ENCODE data around the gene RRP15. TPM values are rescaled to one million over a fixed set of nuclear protein-coding genes. Genes with fewer than 3 reads are reported as not detected.

RRP15 gene
- total RNA-seq, 1 donor from 2014 or later, result 20.8 TPM

- no peaks in the 10 kb centered on the region for H3K36me3 ChIP-seq
- no peaks in the 10 kb centered on the region for H3K27me3 ChIP-seq (ENCODE audit: low read depth)
- TF ChIP-seq, protein P1, sequence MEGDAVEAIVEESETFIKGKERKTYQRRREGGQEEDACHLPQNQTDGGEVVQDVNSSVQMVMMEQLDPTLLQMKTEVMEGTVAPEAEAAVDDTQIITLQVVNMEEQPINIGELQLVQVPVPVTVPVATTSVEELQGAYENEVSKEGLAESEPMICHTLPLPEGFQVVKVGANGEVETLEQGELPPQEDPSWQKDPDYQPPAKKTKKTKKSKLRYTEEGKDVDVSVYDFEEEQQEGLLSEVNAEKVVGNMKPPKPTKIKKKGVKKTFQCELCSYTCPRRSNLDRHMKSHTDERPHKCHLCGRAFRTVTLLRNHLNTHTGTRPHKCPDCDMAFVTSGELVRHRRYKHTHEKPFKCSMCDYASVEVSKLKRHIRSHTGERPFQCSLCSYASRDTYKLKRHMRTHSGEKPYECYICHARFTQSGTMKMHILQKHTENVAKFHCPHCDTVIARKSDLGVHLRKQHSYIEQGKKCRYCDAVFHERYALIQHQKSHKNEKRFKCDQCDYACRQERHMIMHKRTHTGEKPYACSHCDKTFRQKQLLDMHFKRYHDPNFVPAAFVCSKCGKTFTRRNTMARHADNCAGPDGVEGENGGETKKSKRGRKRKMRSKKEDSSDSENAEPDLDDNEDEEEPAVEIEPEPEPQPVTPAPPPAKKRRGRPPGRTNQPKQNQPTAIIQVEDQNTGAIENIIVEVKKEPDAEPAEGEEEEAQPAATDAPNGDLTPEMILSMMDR (IDR thresholded peaks at IDR 0.05; ENCODE audit: borderline replicate concordance), result no peak
- no peak overlapping the region for H3K27ac ChIP-seq (replicated peaks)
- peaks cover 47% of the 10 kb centered on the region for H3K4me1 ChIP-seq
- H3K9me3 ChIP-seq (replicated peaks), result no peaks in the 10 kb centered on the region
- DNase-seq, result no peak
- H3K4me3 ChIP-seq, result no peak overlapping the region
- intact Hi-C loops (cut with micrococcal nuclease), result no loop called here
Measured at GRCh38 chr1:218376722-218377121, 91.6 kb downstream of the RRP15 start.

DNA sequence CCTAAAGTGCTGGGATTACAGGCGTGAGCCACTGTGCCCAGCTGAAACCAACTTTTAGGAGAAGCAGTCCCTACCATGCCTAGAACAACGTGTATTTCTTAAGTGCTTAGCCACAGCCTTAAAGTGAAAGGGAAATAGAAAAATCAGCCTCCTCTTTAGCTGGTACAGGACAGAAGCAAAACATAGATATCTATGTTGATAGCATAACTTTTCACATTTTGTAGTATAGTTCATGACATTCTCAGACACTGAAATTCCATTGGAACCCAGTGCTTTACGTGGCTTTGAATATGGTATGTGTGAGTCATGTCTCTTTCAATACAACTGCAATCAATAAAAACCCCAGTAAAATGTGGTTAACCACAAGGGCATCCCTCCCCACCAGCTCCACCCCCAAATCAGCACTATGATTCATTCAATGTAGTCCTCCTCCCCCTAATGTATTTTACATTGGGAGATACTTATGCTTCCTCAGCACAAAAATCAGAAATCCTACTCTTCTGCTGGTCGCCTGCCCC is 92.1 kb downstream of the RRP15 start:
- Histone ChIP-seq H3K36me3 (no peaks in the 10 kb centered on the region), H3K27ac (replicated peaks) (no peak overlapping the region), H3K4me3 (no peak overlapping the region), H3K4me1 (peaks cover 42% of the 10 kb centered on the region), H3K9me3 (replicated peaks) (no peaks in the 10 kb centered on the region), H3K27me3 (ENCODE audit: low read depth) (no peaks in the 10 kb centered on the region)
- TF ChIP-seq, protein P1 (IDR thresholded peaks at IDR 0.05; ENCODE audit: borderline replicate concordance), result no peak
- intact Hi-C loops (cut with micrococcal nuclease), result no loop called here
- no peak for DNase-seq

- H3K36me3 ChIP-seq, result no peaks in the 10 kb centered on the region
- no peak overlapping the region for H3K27ac ChIP-seq (replicated peaks)
- TF ChIP-seq, protein P1 (IDR thresholded peaks at IDR 0.05; ENCODE audit: borderline replicate concordance), result no peak
- H3K4me1 ChIP-seq, result peaks cover 16% of the 10 kb centered on the region
- intact Hi-C loops (cut with micrococcal nuclease), result no loop called here
- no peak overlapping the region for H3K4me3 ChIP-seq
- no peaks in the 10 kb centered on the region for H3K9me3 ChIP-seq (replicated peaks)
- DNase-seq, result no peak
- H3K27me3 ChIP-seq (ENCODE audit: low read depth), result no peaks in the 10 kb centered on the region
Measured at GRCh38 chr1:218380125-218380977, 95.3 kb downstream of the RRP15 start.

DNA sequence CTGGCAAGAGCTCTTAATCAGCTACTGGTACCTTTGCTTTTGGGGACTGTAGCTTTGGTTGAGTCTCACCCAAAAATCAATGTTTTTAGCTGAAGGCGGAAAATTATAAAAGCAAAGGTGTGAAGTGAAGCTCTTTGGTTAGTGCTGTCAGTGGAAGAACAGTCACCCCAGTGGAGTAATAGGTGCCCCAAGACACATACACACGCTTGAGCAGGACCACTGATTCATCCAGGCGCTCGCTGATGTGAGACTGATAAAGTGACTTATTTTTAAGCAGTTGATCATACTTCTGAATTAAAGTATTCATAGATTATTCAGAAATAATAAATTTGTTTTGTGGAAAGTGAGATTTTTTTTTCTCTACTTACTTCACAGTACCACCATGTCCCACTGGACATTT is 97.2 kb downstream of the RRP15 start:
- H3K27me3 ChIP-seq (ENCODE audit: low read depth), result no peaks in the 10 kb centered on the region
- no peak overlapping the region for H3K4me3 ChIP-seq
- H3K4me1 ChIP-seq, result peaks cover 22% of the 10 kb centered on the region
- H3K27ac ChIP-seq (replicated peaks), result no peak overlapping the region
- TF ChIP-seq, protein P1 (IDR thresholded peaks at IDR 0.05; ENCODE audit: borderline replicate concordance), result no peak
- no peak for DNase-seq
- no peaks in the 10 kb centered on the region for H3K36me3 ChIP-seq
- intact Hi-C loops (cut with micrococcal nuclease), result no loop called here
- no peaks in the 10 kb centered on the region for H3K9me3 ChIP-seq (replicated peaks)

DNA sequence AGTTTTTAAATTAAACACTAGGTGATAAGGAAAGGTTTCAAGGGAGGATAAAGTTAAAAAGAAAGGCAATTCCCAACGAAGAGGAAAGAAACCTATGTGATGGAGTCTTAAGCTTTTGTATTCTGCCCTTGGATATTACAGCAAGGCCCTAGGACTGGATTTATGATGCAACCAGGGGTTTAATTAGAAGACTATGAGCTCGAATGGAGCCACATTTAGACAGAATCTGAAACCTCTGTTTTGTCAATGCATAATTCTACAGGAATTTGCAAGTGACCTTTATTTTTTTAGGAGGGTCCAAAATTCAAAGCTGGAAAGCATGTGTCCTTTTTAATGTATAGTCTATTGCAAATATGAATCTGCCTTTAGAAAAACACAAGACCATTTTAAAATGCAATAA is 98.0 kb downstream of the RRP15 start:
- Histone ChIP-seq H3K4me1 (peaks cover 22% of the 10 kb centered on the region), H3K9me3 (replicated peaks) (no peaks in the 10 kb centered on the region), H3K36me3 (no peaks in the 10 kb centered on the region), H3K4me3 (no peak overlapping the region), H3K27ac (replicated peaks) (no peak overlapping the region), H3K27me3 (ENCODE audit: low read depth) (no peaks in the 10 kb centered on the region)
- intact Hi-C loops (cut with micrococcal nuclease), result no loop called here
- DNase-seq, result no peak
- TF ChIP-seq, protein P1 (IDR thresholded peaks at IDR 0.05; ENCODE audit: borderline replicate concordance), result no peak
